Effector CD8-positive, alpha-beta T cell (primary cell): Measurements from ENCODE around the gene ZNF148.

ENCODE experiments used
- DNase-seq: peaks from one replicate; lab custom pipeline; 2025; lab: John Stamatoyannopoulos, UW

Gene ZNF148

GRCh38 chr3:125331243-125331642 lies 43.9 kb downstream of the ZNF148 start:
- DNase-seq: no peak

GRCh38 chr3:125326957-125327356 lies 48.2 kb downstream of the ZNF148 start:
- no peak for DNase-seq

- DNase-seq: no peak
Observed at GRCh38 chr3:125325746-125326145, 49.4 kb downstream of the ZNF148 start.

GRCh38 chr3:125324341-125324740 lies 50.8 kb downstream of the ZNF148 start:
- DNase-seq: no peak

- DNase-seq: no peak
Observed at GRCh38 chr3:125322917-125323316, 52.2 kb downstream of the ZNF148 start.

- DNase-seq: no peak
Observed at GRCh38 chr3:125322166-125322565, 53.0 kb downstream of the ZNF148 start.

GRCh38 chr3:125319765-125320164 lies 55.4 kb downstream of the ZNF148 start:
- DNase-seq: no peak

- DNase-seq: no peak
Observed at GRCh38 chr3:125318871-125319270, 56.3 kb downstream of the ZNF148 start.

- no peak for DNase-seq
Observed at GRCh38 chr3:125318167-125318865, 56.8 kb downstream of the ZNF148 start.

GRCh38 chr3:125317761-125318160 lies 57.4 kb downstream of the ZNF148 start:
- DNase-seq: no peak

- no peak for DNase-seq
Observed at GRCh38 chr3:125316949-125317348, 58.2 kb downstream of the ZNF148 start.

- no peak for DNase-seq
Observed at GRCh38 chr3:125316246-125316645, 58.9 kb downstream of the ZNF148 start.

- no peak for DNase-seq
Observed at GRCh38 chr3:125313060-125313635, 62.0 kb downstream of the ZNF148 start.

- DNase-seq: no peak
Observed at GRCh38 chr3:125310623-125311081, 64.5 kb downstream of the ZNF148 start.

GRCh38 chr3:125309476-125309875 lies 65.6 kb downstream of the ZNF148 start:
- no peak for DNase-seq

GRCh38 chr3:125306620-125307019 lies 68.5 kb downstream of the ZNF148 start:
- no peak for DNase-seq

GRCh38 chr3:125302932-125303331 lies 72.2 kb downstream of the ZNF148 start:
- no peak for DNase-seq

- no peak for DNase-seq
Observed at GRCh38 chr3:125300416-125300815, 74.7 kb downstream of the ZNF148 start.

GRCh38 chr3:125294411-125294810 lies 80.7 kb downstream of the ZNF148 start:
- DNase-seq: no peak

GRCh38 chr3:125292015-125292414 lies 83.1 kb downstream of the ZNF148 start:
- no peak for DNase-seq

GRCh38 chr3:125289429-125289981 lies 85.6 kb downstream of the ZNF148 start:
- DNase-seq: no peak

- no peak for DNase-seq
Observed at GRCh38 chr3:125287248-125287647, 87.9 kb downstream of the ZNF148 start.

- no peak for DNase-seq
Observed at GRCh38 chr3:125281381-125281780, 93.7 kb downstream of the ZNF148 start.
